Measurements from ENCODE around the gene ARPC5L.

DNA sequence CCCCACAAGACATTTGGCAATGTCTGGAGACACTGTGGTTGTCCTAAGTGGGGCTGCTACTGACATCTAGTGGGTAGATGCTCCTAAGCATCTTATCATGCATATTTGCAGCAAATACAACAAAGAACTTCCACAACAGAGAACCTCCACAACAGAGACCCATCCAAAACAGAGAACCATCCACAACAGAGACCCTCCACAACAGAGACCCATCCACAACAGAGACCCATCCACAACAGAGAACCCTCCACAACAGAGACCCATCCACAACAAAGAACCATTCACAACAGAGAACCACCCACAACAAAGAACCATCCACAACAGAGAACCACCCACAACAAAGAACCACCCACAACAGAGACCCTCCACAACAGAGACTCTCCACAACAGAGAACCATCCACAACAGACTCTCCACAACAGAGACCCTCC, 32.8 kb downstream of the ARPC5L start:
- TF ChIP-seq, protein P1, sequence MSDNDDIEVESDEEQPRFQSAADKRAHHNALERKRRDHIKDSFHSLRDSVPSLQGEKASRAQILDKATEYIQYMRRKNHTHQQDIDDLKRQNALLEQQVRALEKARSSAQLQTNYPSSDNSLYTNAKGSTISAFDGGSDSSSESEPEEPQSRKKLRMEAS (CRISPR knock-in tag; IDR thresholded peaks at IDR 0.05): no peak
- TF ChIP-seq TEAD4 (CRISPR knock-in tag; IDR thresholded peaks at IDR 0.05) (no peak), JUN (CRISPR knock-in tag; IDR thresholded peaks at IDR 0.05) (no peak), CREB1 (CRISPR knock-in tag; IDR thresholded peaks at IDR 0.05) (no peak), NFE2L1 (CRISPR knock-in tag; IDR thresholded peaks at IDR 0.05) (no peak), CREM (CRISPR knock-in tag; IDR thresholded peaks at IDR 0.05) (no peak), FOXK1 (CRISPR knock-in tag; IDR thresholded peaks at IDR 0.05) (no peak)
- TF ChIP-seq, protein P2, sequence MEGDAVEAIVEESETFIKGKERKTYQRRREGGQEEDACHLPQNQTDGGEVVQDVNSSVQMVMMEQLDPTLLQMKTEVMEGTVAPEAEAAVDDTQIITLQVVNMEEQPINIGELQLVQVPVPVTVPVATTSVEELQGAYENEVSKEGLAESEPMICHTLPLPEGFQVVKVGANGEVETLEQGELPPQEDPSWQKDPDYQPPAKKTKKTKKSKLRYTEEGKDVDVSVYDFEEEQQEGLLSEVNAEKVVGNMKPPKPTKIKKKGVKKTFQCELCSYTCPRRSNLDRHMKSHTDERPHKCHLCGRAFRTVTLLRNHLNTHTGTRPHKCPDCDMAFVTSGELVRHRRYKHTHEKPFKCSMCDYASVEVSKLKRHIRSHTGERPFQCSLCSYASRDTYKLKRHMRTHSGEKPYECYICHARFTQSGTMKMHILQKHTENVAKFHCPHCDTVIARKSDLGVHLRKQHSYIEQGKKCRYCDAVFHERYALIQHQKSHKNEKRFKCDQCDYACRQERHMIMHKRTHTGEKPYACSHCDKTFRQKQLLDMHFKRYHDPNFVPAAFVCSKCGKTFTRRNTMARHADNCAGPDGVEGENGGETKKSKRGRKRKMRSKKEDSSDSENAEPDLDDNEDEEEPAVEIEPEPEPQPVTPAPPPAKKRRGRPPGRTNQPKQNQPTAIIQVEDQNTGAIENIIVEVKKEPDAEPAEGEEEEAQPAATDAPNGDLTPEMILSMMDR (IDR thresholded peaks at IDR 0.05): no peak
- TF ChIP-seq, protein P3, sequence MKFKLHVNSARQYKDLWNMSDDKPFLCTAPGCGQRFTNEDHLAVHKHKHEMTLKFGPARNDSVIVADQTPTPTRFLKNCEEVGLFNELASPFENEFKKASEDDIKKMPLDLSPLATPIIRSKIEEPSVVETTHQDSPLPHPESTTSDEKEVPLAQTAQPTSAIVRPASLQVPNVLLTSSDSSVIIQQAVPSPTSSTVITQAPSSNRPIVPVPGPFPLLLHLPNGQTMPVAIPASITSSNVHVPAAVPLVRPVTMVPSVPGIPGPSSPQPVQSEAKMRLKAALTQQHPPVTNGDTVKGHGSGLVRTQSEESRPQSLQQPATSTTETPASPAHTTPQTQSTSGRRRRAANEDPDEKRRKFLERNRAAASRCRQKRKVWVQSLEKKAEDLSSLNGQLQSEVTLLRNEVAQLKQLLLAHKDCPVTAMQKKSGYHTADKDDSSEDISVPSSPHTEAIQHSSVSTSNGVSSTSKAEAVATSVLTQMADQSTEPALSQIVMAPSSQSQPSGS (CRISPR knock-in tag; IDR thresholded peaks at IDR 0.05; ENCODE audit: borderline replicate concordance, low read depth): no peak
- TF ChIP-seq, protein P4, sequence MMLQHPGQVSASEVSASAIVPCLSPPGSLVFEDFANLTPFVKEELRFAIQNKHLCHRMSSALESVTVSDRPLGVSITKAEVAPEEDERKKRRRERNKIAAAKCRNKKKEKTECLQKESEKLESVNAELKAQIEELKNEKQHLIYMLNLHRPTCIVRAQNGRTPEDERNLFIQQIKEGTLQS (CRISPR knock-in tag; conservative IDR thresholded peaks at IDR 0.05): no peak
